HepG2 (cell line): Measurements from ENCODE around the gene FOXS1. TPM values are rescaled to one million over a fixed set of nuclear protein-coding genes. Genes with fewer than 3 reads are reported as not detected.

Experiments
- CHD4 ChIP-seq: fragments of 200-600 bp; sonication (generic); IDR thresholded peaks from 2 replicates; pipeline ENCODE4 v1.7.0; 2017; ENCODE audit warnings: mild to moderate bottlenecking, low read length, borderline replicate concordance
- FLYWCH1 ChIP-seq: sonication (generic); formaldehyde crosslinking; IDR thresholded peaks from 2 replicates; pipeline ENCODE4 v1.8.1; 2023; ENCODE audit warnings: mild to moderate bottlenecking, missing genetic modification reagents
- HOMEZ ChIP-seq: IDR thresholded peaks from 2 replicates; pipeline ENCODE4 v1.6.1; 2016; ENCODE audit warnings: low read depth
- KDM4B ChIP-seq: sonication (generic); formaldehyde crosslinking; IDR thresholded peaks from 2 replicates; pipeline ENCODE4 v1.4.0; 2020; ENCODE audit warnings: missing genetic modification reagents
- KDM6A ChIP-seq: IDR thresholded peaks from 2 replicates; pipeline ENCODE4 v1.6.1; 2016; ENCODE audit warnings: low read depth
- NCOA5 ChIP-seq: sonication (generic); formaldehyde crosslinking; IDR thresholded peaks from 2 replicates; pipeline ENCODE4 v1.4.0; 2020; ENCODE audit warnings: missing genetic modification reagents
- PCBP1 ChIP-seq: fragments of 200-400 bp; formaldehyde crosslinking; IDR thresholded peaks from 2 replicates; pipeline ENCODE4 v1.6.1; 2017; ENCODE audit warnings: mild to moderate bottlenecking, low read depth, low read length, borderline replicate concordance
- RXRB ChIP-seq: IDR thresholded peaks from 2 replicates; pipeline ENCODE4 v1.6.1; 2016; ENCODE audit warnings: borderline replicate concordance, missing genetic modification reagents, missing compliant biosample characterization
- SAFB2 ChIP-seq: sonication (generic); formaldehyde crosslinking; IDR thresholded peaks from 2 replicates; pipeline ENCODE4 v1.5.1; 2020; ENCODE audit warnings: missing genetic modification reagents, low read depth, mild to moderate bottlenecking, borderline replicate concordance
- SNAI1 ChIP-seq: sonication (generic); formaldehyde crosslinking; IDR thresholded peaks from 2 replicates; pipeline ENCODE4 v1.5.0; 2020; ENCODE audit warnings: mild to moderate bottlenecking, missing genetic modification reagents, borderline replicate concordance
- SNAPC4 ChIP-seq: sonication (generic); formaldehyde crosslinking; IDR thresholded peaks from 2 replicates; pipeline ENCODE4 v1.4.0; 2020; ENCODE audit warnings: mild to moderate bottlenecking, missing genetic modification reagents
- SNAPC5 ChIP-seq: sonication (generic); formaldehyde crosslinking; IDR thresholded peaks from 2 replicates; pipeline ENCODE4 v1.8.1; 2023; ENCODE audit warnings: mild to moderate bottlenecking, missing genetic modification reagents, borderline replicate concordance
- YEATS2 ChIP-seq: sonication (generic); formaldehyde crosslinking; IDR thresholded peaks from 2 replicates; pipeline ENCODE4 v1.4.0; 2020; ENCODE audit warnings: missing genetic modification reagents, borderline replicate concordance
- ZBTB2 ChIP-seq: sonication (generic); formaldehyde crosslinking; IDR thresholded peaks from 2 replicates; pipeline ENCODE4 v1.8.0; 2022; ENCODE audit warnings: low read depth, missing genetic modification reagents
- ZNF414 ChIP-seq: sonication (generic); formaldehyde crosslinking; IDR thresholded peaks from 2 replicates; pipeline ENCODE4 v1.5.0; 2020; ENCODE audit warnings: missing genetic modification reagents
- ZNF761 ChIP-seq: sonication (generic); formaldehyde crosslinking; conservative IDR thresholded peaks from 2 replicates; pipeline ENCODE4 v1.4.0; 2020; ENCODE audit warnings: mild to moderate bottlenecking, missing genetic modification reagents
- ZUFSP ChIP-seq: sonication (generic); formaldehyde crosslinking; IDR thresholded peaks from 2 replicates; pipeline ENCODE4 v1.9.0; 2021; ENCODE audit warnings: missing genetic modification reagents, mild to moderate bottlenecking, borderline replicate concordance
- polyA plus RNA-seq, 8 experiments: library from polyadenylated mRNA; depleted of rRNA in 3 of 8; stranded (reverse) in 7 of 8; unstranded in 1 of 8; fragments of >200 nt; fragmentation: Illumina TruSeq in 4 of 8; extraction: Trizol in 4 of 8; gene quantifications; 2 replicates each; pipeline versions ENCODE4 v1.2.1 to v1.2.3, GENCODE V29; 2011 to 2016; ENCODE audit warnings: low read depth in 4 of 8, missing spikeins in 1 of 8, mixed read lengths in 1 of 8; ENCODE audit not compliant: insufficient read depth in 1 of 8
- total RNA-seq, 5 experiments: library from RNA; depleted of rRNA; stranded (reverse); fragments of >200 nt; fragmentation: Illumina TruSeq; extraction: Trizol; gene quantifications; 2 replicates each; pipeline ENCODE4 v1.2.3, GENCODE V29; 2016; ENCODE audit warnings: low read depth in 1 of 5

FOXS1 gene
- total and polyA plus RNA-seq, 2 of the 13 experiments (the other 11 are each of a cell fraction or from before 2014, with no cell fraction given), result not detected

GRCh38 chr20:31870726-31871617 is 25.6 kb upstream of the FOXS1 start (continued):
- TF ChIP-seq NCOA5 (CRISPR knock-in tag) (no peak), YEATS2 (CRISPR knock-in tag) (no peak), ZNF414 (no peak), ZNF761 (CRISPR knock-in tag) (no peak), KDM6A (CRISPR knock-in tag) (no peak), FLYWCH1 (CRISPR knock-in tag) (no peak), HOMEZ (CRISPR knock-in tag) (no peak), RXRB (CRISPR knock-in tag) (no peak), SAFB2 (no peak), CHD4 (no peak), PCBP1 (no peak), SNAI1 (CRISPR knock-in tag) (no peak), ZBTB2 (CRISPR knock-in tag) (no peak), SNAPC4 (CRISPR knock-in tag) (no peak), ZUFSP (CRISPR knock-in tag) (no peak), SNAPC5 (CRISPR knock-in tag) (no peak), KDM4B (no peak)
